GM18867 (cell line): Measurements from ENCODE around the gene ASAP3.

ENCODE experiments used
- ATAC-seq: cut with Tn5 transposase; IDR thresholded peaks from one replicate; pipeline ENCODE4 v1.9.1; 2021; ENCODE audit warnings: mild to moderate bottlenecking, moderate library complexity; ENCODE audit not compliant: unreplicated experiment

Gene ASAP3

GRCh38 chr1:23483321-23484252 lies at the start of gene ASAP3:
Gene ASAP3 (minus strand): TSS chr1:23484179. CDS start chr1:23484133, 46 bp downstream.
- no peak for ATAC-seq

GRCh38 chr1:23533246-23534023 lies 49.5 kb upstream of the ASAP3 start:
- no peak for ATAC-seq

- ATAC-seq = no peak
Measured at GRCh38 chr1:23531562-23532094, 47.6 kb upstream of the ASAP3 start.

GRCh38 chr1:23530747-23531561 lies 47.0 kb upstream of the ASAP3 start, which contains the start of gene E2F2:
Gene E2F2 (minus strand): TSS chr1:23531233. CDS start chr1:23530793, 440 bp downstream.
- ATAC-seq = peak; percentile 58

- ATAC-seq = peak; percentile 2
Measured at GRCh38 chr1:23530087-23530746, 46.2 kb upstream of the ASAP3 start.

GRCh38 chr1:23529146-23530086 lies 45.4 kb upstream of the ASAP3 start:
- ATAC-seq = no peak

- peak; percentile 42 for ATAC-seq
Measured at GRCh38 chr1:23528250-23528978, 44.4 kb upstream of the ASAP3 start.

- no peak for ATAC-seq
Measured at GRCh38 chr1:23527900-23528249, 43.9 kb upstream of the ASAP3 start.

- ATAC-seq = no peak
Measured at GRCh38 chr1:23527366-23527765, 43.4 kb upstream of the ASAP3 start.

GRCh38 chr1:23526329-23527041 lies 42.5 kb upstream of the ASAP3 start:
- no peak for ATAC-seq

GRCh38 chr1:23525558-23526250 lies 41.7 kb upstream of the ASAP3 start:
- ATAC-seq = peak; percentile 36

- ATAC-seq = no peak
Measured at GRCh38 chr1:23524716-23525401, 40.9 kb upstream of the ASAP3 start.

GRCh38 chr1:23524163-23524562 lies 40.2 kb upstream of the ASAP3 start:
- no peak for ATAC-seq

GRCh38 chr1:23522244-23522982 lies 38.4 kb upstream of the ASAP3 start:
- no peak for ATAC-seq

- ATAC-seq = no peak
Measured at GRCh38 chr1:23521588-23521987, 37.6 kb upstream of the ASAP3 start.

- ATAC-seq = no peak
Measured at GRCh38 chr1:23517581-23517980, 33.6 kb upstream of the ASAP3 start.
